K562 (cell line): ENCODE results near the gene PSMB7. TPM values are rescaled to one million over a fixed set of nuclear protein-coding genes. Genes with fewer than 3 reads are reported as not detected.
A peak's percentile ranks its signal among the peaks of the same experiment; 100 is the strongest.

Source experiments
- ATAC-seq: fragments of 200-7000 bp; cut with Tn5 transposase; 3 replicates; pipeline ENCODE4 v1.9.1; 2020; ENCODE audit warnings: moderate library complexity
- BruUV-seq: library from RNA; stranded (reverse); fragments of 400-500 nt; replicated peaks from 2 replicates; lab custom pipeline; 2021; lab: Mats Ljungman, UMichigan
- CTCF ChIA-PET: fragments of 300-600 bp; formaldehyde crosslinking; extraction: SDS; loops from one replicate; lab custom pipeline; 2021; ENCODE audit warnings: low intra/inter-chr PET ratio; lab: Yijun Ruan, JAX
- POLR2A ChIA-PET: fragments of 300-600, 350-650 bp; sonication (Branson Sonifier 250); formaldehyde crosslinking; extraction: SDS; loops from one replicate; lab custom pipeline; 2021; ENCODE audit warnings: antibody characterized with exemption, inconsistent platforms; lab: Yijun Ruan, JAX
- DNase-seq, 4 experiments: peaks; one replicate each; pipeline versions ENCODE4 v3.0.0 to v3.0.0-alpha.2; 2011 to 2018; ENCODE audit warnings: low spot score in 3 of 4, mixed read lengths in 3 of 4; ENCODE audit errors: extremely low read depth in 1 of 4
- FAIRE-seq: peaks from 2 replicates; lab custom pipeline; 2011; peaks lifted over from hg19 to GRCh38; lab: Jason Lieb, UNC
- H2AFZ ChIP-seq: 2 replicates; pipeline ENCODE4 v1.6.0; 2011; ENCODE audit warnings: low read depth, low read length, control low read depth, inconsistent platforms
- H3K27ac ChIP-seq: fragments of 200-600 bp; 3 replicates; pipeline ENCODE4 v1.8.0; 2011; ENCODE audit warnings: low read depth, mild to moderate bottlenecking, control low read depth, inconsistent platforms, low read length, moderate library complexity, mixed read lengths; ENCODE audit errors: extremely low read depth
- H3K27me3 ChIP-seq, 2 experiments: fragments of 300-600 bp in 1 of 2; 2 replicates in 1 of 2; 3 replicates in 1 of 2; pipeline versions ENCODE4 v1.6.0 to v1.8.0; 2011; ENCODE audit warnings: inconsistent platforms in 2 of 2, low read length in 2 of 2, mild to moderate bottlenecking in 1 of 2, mixed read lengths in 1 of 2, moderate library complexity in 1 of 2; ENCODE audit not compliant: control insufficient read depth in 2 of 2, insufficient read depth in 2 of 2
- H3K36me3 ChIP-seq: fragments of 300-600 bp; 3 replicates; pipeline ENCODE4 v1.8.0; 2011; ENCODE audit warnings: mild to moderate bottlenecking, low read length, inconsistent platforms; ENCODE audit not compliant: control insufficient read depth, insufficient read depth
- H3K4me1 ChIP-seq, 2 experiments: fragments of 200-600 bp in 1 of 2; replicated peaks in 1 of 2; 2 replicates in 1 of 2; 3 replicates in 1 of 2; pipeline versions ENCODE4 v1.5.1 to v1.8.0; 2011; ENCODE audit warnings: inconsistent platforms in 2 of 2, low read length in 2 of 2, mild to moderate bottlenecking in 1 of 2, mixed read lengths in 1 of 2, moderate library complexity in 1 of 2; ENCODE audit not compliant: control insufficient read depth in 2 of 2, insufficient read depth in 2 of 2
- H3K4me2 ChIP-seq: 2 replicates; pipeline ENCODE4 v1.6.1; 2011; ENCODE audit warnings: low read length, control low read depth, inconsistent platforms, mixed read lengths; ENCODE audit not compliant: insufficient read depth
- H3K4me3 ChIP-seq: fragments of 200-600 bp; sonication (generic), shearing (Covaris generic); 2 replicates; pipeline ENCODE4 v1.5.1; 2016; ENCODE audit warnings: control low read depth, inconsistent platforms
- H3K79me2 ChIP-seq: fragments of 200-600 bp; 3 replicates; pipeline ENCODE4 v1.8.0; 2011; ENCODE audit warnings: low read length, inconsistent platforms; ENCODE audit not compliant: control insufficient read depth, insufficient read depth
- H3K9ac ChIP-seq, 2 experiments: 2 replicates each; pipeline versions ENCODE4 v1.6.0 to v1.6.1; 2011; ENCODE audit warnings: low read depth in 2 of 2, low read length in 2 of 2, control low read depth in 1 of 2, inconsistent platforms in 1 of 2, mild to moderate bottlenecking in 1 of 2, mixed read lengths in 1 of 2; ENCODE audit not compliant: insufficient read depth in 1 of 2
- H3K9me1 ChIP-seq: one replicate; pipeline ENCODE4 v1.6.0; 2011; ENCODE audit warnings: inconsistent platforms, mild to moderate bottlenecking, low read length, moderate library complexity; ENCODE audit not compliant: control insufficient read depth, insufficient read depth
- H3K9me3 ChIP-seq: replicated peaks from 2 replicates; pipeline ENCODE4 v1.5.1; 2011; ENCODE audit warnings: low read depth, low read length, inconsistent platforms; ENCODE audit not compliant: control insufficient read depth, insufficient read depth
- H4K20me1 ChIP-seq: replicated peaks from 2 replicates; pipeline ENCODE4 v1.6.1; 2011; ENCODE audit warnings: low read length, inconsistent platforms, mixed read lengths; ENCODE audit not compliant: control insufficient read depth, insufficient read depth
- BMI1 ChIP-seq: fragments of 150-350 bp; IDR thresholded peaks from 2 replicates; pipeline ENCODE4 v1.6.1; 2014; ENCODE audit warnings: low read length
- CBX3 ChIP-seq, 2 experiments: IDR thresholded peaks; 1 replicate in 1 of 2; 2 replicates in 1 of 2; pipeline ENCODE4 v1.6.1; 2012; ENCODE audit warnings: inconsistent platforms in 2 of 2, low read length in 2 of 2, borderline replicate concordance in 1 of 2, control low read depth in 1 of 2
- ESRRA ChIP-seq: fragments of 450-650 bp; IDR thresholded peaks from 2 replicates; pipeline ENCODE4 v1.6.1; 2014; ENCODE audit warnings: low read depth, mild to moderate bottlenecking, moderate library complexity, borderline replicate concordance
- FOXP1 ChIP-seq: sonication (generic); formaldehyde crosslinking; IDR thresholded peaks from 2 replicates; pipeline ENCODE4 v1.8.0; 2022; ENCODE audit warnings: mild to moderate bottlenecking, missing genetic modification reagents
- LCOR ChIP-seq: sonication (generic); formaldehyde crosslinking; IDR thresholded peaks from 2 replicates; pipeline ENCODE4 v1.8.0; 2022; ENCODE audit warnings: mild to moderate bottlenecking, missing genetic modification reagents
- MIER1 ChIP-seq: fragments of 450-650 bp; IDR thresholded peaks from 2 replicates; pipeline ENCODE4 v1.6.1; 2016; ENCODE audit warnings: antibody characterized with exemption, mild to moderate bottlenecking, low read depth
- PKNOX1 ChIP-seq: fragments of 450-650 bp; IDR thresholded peaks from 2 replicates; pipeline ENCODE4 v1.6.1; 2016
- RFX1 ChIP-seq: fragments of 450-650 bp; IDR thresholded peaks from 2 replicates; pipeline ENCODE4 v1.6.1; 2016; ENCODE audit warnings: mild to moderate bottlenecking, moderate library complexity
- STAT5A ChIP-seq: IDR thresholded peaks from 2 replicates; pipeline ENCODE4 v1.6.1; 2012; ENCODE audit warnings: low read length, inconsistent platforms, borderline replicate concordance
- TBL1XR1 ChIP-seq, 2 experiments: IDR thresholded peaks; 2 replicates each; pipeline ENCODE4 v1.6.1; 2012; ENCODE audit warnings: improper control_type of control experiment in 2 of 2, low read length in 2 of 2, mild to moderate bottlenecking in 1 of 2
- ZBTB8A ChIP-seq: fragments of 450-650 bp; IDR thresholded peaks from 2 replicates; pipeline ENCODE4 v1.6.1; 2018; ENCODE audit warnings: mild to moderate bottlenecking, moderate library complexity; ENCODE audit not compliant: partially characterized antibody
- ZNF586 ChIP-seq: fragments of 450-650 bp; formaldehyde crosslinking; conservative IDR thresholded peaks from 2 replicates; pipeline ENCODE4 v1.4.0; 2020; ENCODE audit warnings: mild to moderate bottlenecking, moderate library complexity
- WGBS: fragments of 100-300 bp; shearing (Covaris generic); methylation state at CpG from one replicate; pipeline ENCODE4 v1.1.6; 2016; ENCODE audit warnings: low coverage, mixed read lengths; ENCODE audit not compliant: insufficient coverage; ENCODE audit errors: missing lambda C conversion rate; 5-methylcytosine and 5-hydroxymethylcytosine counted together
- in situ Hi-C: fragments of 300-500 bp; cut with MboI; formaldehyde crosslinking; loops from 4 replicates; pipeline ENCODE4 v1.15.0; 2018; ENCODE audit warnings: inconsistent platforms, mixed read lengths
- intact Hi-C: fragments of 100-400 bp; cut with micrococcal nuclease; formaldehyde crosslinking; loops from 2 replicates; pipeline ENCODE4 v1.14.2; 2022
- polyA plus RNA-seq, 8 experiments: library from polyadenylated mRNA; depleted of rRNA in 4 of 8; stranded (reverse) in 5 of 8; unstranded in 3 of 8; fragments of >200 nt; fragmentation: Nextera tagmentation in 2 of 8; fragmentation: Illumina TruSeq in 1 of 8; extraction: Ambion mirVana in 2 of 8; extraction: Trizol in 1 of 8; gene quantifications; 2 replicates each; pipeline versions ENCODE4 v1.2.1 to v1.2.3, GENCODE V29; 2011 to 2014; ENCODE audit warnings: inconsistent platforms in 1 of 8, missing spikeins in 1 of 8
- total RNA-seq, 7 experiments: library from RNA; depleted of rRNA in 6 of 7; stranded (reverse); fragments of >200 nt in 6 of 7; fragmentation: Illumina TruSeq in 2 of 7; extraction: Trizol in 2 of 7; gene quantifications; 2 replicates each; pipeline versions ENCODE4 v1.2.1 to v1.2.3, GENCODE V29; 2011 to 2021; ENCODE audit warnings: low replicate concordance in 1 of 7
- TF ChIP-seq, protein P1 (sequence below): sonication (generic); formaldehyde crosslinking; IDR thresholded peaks from 2 replicates; pipeline ENCODE4 v1.8.0; 2022; ENCODE audit warnings: missing genetic modification reagents, mild to moderate bottlenecking, moderate library complexity, borderline replicate concordance

PSMB7 gene
- total and polyA plus RNA-seq, 9 of the 15 experiments (the other 6 are each of a cell fraction or from before 2014, with no cell fraction given): 321 to 978 (median 407) TPM

DNA sequence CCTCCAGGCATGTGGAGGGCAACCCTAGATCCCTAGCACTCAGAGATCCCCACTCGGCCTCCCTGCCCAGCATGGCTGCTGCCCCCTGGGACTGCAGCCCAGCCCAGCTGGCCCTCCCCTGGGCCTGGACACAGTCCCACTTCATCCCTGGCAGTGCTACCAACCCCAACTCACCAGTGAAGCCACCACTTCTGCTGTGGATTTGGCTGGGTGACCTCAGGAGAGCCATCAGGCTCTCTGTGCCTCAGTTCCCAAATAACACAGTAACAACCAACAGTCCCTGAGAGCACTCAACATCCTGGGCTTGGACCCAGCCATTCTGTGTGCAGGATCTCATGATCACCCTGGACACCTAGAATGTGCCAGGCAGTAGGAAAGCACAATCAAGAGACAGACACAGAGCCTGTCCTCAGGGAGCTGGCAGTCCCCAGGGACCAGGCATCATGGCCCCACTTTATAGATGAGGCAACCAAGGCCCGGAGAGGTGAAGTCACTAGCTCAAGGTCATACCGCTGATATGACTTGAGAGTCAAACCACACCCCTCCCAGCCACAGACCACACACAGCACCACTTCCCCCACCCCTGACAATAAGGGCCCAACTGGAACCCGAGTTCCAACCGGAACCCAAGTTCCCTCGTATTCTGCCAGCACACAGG lies 4.7 kb upstream of the PSMB7 start (continued):
- TF ChIP-seq, protein P1, sequence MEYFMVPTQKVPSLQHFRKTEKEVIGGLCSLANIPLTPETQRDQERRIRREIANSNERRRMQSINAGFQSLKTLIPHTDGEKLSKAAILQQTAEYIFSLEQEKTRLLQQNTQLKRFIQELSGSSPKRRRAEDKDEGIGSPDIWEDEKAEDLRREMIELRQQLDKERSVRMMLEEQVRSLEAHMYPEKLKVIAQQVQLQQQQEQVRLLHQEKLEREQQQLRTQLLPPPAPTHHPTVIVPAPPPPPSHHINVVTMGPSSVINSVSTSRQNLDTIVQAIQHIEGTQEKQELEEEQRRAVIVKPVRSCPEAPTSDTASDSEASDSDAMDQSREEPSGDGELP (CRISPR knock-in tag): 0 out of 2 replicates have a peak, but pooled peaks have one; percentile 2
- no peak for TF ChIP-seq ZBTB8A
- TF ChIP-seq ESRRA: peak; percentile 90

GRCh38 chr9:124415852-124416484 lies 726 bp upstream of the PSMB7 start:
- in situ Hi-C loops: loop anchor here (25.0 kb wide), 1 partner anchor 296 kb away; no protein-coding TSS in a partner anchor
- Histone ChIP-seq H4K20me1 (no peaks in the 10 kb centered on the region; the same call in 1 of the 2 replicates), H3K4me1 (peaks cover 9 to 12% of the 10 kb centered on the region in 2 experiments; a peak in 4 of 5 replicates), H3K36me3 (peaks cover 37% of the 10 kb centered on the region)
- ATAC-seq: no peak
- TF ChIP-seq CBX3 (IDR thresholded peaks at IDR 0.05; ENCODE audit: borderline replicate concordance in 1 of 2, low read length in 2 of 2) (peak in 1 of 2 experiments; percentile 1; a peak in 1 of 3 replicates), TBL1XR1 (IDR thresholded peaks at IDR 0.05; ENCODE audit: low read length in 2 of 2) (no peak), MIER1 (0 out of 2 replicates have a peak, but pooled peaks have one; percentile 14), PKNOX1 (no peak), STAT5A (no peak), ZNF586 (no peak), LCOR (CRISPR knock-in tag) (no peak), BMI1 (peak; percentile 42; the same call in 1 of the 2 replicates), FOXP1 (CRISPR knock-in tag) (no peak), RFX1 (peak; percentile 95)
- TF ChIP-seq, all 486 proteins: peak for 4
- H3K79me2 ChIP-seq: peaks cover 31% of the 10 kb centered on the region
- H2AFZ ChIP-seq: peak overlapping the region; percentile 95
- intact Hi-C loops: no loop called here
- BruUV-seq: no TSS peak
- no peaks in the 10 kb centered on the region for H3K27me3 ChIP-seq
- DNase-seq (peak in 2 of 4 experiments; percentile 40), FAIRE-seq (no peak)
- 86% methylated on average over 17 of the region's 17 CpGs for WGBS
- H3K9ac ChIP-seq: peak overlapping the region in 1 of 2 experiments; percentile 97; a peak in 2 of 4 replicates
- POLR2A ChIA-PET: interaction anchor here (1.0 kb wide), 1 partner anchor 19 kb away, joined by 3 read pairs; no protein-coding TSS in a partner anchor
- peak overlapping the region; percentile 48 for H3K27ac ChIP-seq
- H3K9me1 ChIP-seq: no peaks in the 10 kb centered on the region
- H3K4me2 ChIP-seq: peak overlapping the region; percentile 73
- CTCF ChIA-PET: interaction anchor here (1.0 to 1.1 kb wide), 2 partner anchors 122 to 296 kb away, joined by 3 to 4 read pairs; no protein-coding TSS in a partner anchor
- peaks cover 6% of the 10 kb centered on the region for H3K9me3 ChIP-seq
- peak overlapping the region; percentile 89 for H3K4me3 ChIP-seq
